HepG2 (cell line): ENCODE data around the gene GPRC5D. TPM values are rescaled to one million over a fixed set of nuclear protein-coding genes. Genes with fewer than 3 reads are reported as not detected.

ENCODE experiments used
- BCLAF1 ChIP-seq: fragments of 450-650 bp; IDR thresholded peaks from 2 replicates; pipeline ENCODE4 v1.6.1; 2017; ENCODE audit warnings: mild to moderate bottlenecking
- ELF3 ChIP-seq: IDR thresholded peaks from 2 replicates; pipeline ENCODE4 v1.6.1; 2016; ENCODE audit warnings: missing genetic modification reagents, missing compliant biosample characterization
- GFI1 ChIP-seq: sonication (generic); formaldehyde crosslinking; IDR thresholded peaks from 2 replicates; pipeline ENCODE4 v1.5.0; 2020; ENCODE audit warnings: missing genetic modification reagents, mild to moderate bottlenecking, borderline replicate concordance
- KLF16 ChIP-seq, 2 experiments: sonication (generic) in 1 of 2; formaldehyde crosslinking in 1 of 2; IDR thresholded peaks; 2 replicates each; pipeline versions ENCODE4 v1.6.1 to v1.8.0; 2016 to 2023; ENCODE audit warnings: missing genetic modification reagents in 2 of 2, missing compliant biosample characterization in 1 of 2
- MXD4 ChIP-seq: IDR thresholded peaks from 2 replicates; pipeline ENCODE4 v1.6.1; 2016; ENCODE audit warnings: mild to moderate bottlenecking, missing biosample characterization, missing genetic modification reagents
- PPARG ChIP-seq: conservative IDR thresholded peaks from 2 replicates; pipeline ENCODE4 v1.6.1; 2016; ENCODE audit warnings: missing biosample characterization, missing genetic modification reagents
- RBFOX2 ChIP-seq: fragments of 200-400 bp; formaldehyde crosslinking; IDR thresholded peaks from 2 replicates; pipeline ENCODE4 v1.6.1; 2017; ENCODE audit warnings: low read depth, mild to moderate bottlenecking, low read length
- RORA ChIP-seq: sonication (generic); formaldehyde crosslinking; IDR thresholded peaks from 2 replicates; pipeline ENCODE4 v1.5.0; 2020; ENCODE audit warnings: mild to moderate bottlenecking, missing genetic modification reagents, moderate library complexity
- SMARCC2 ChIP-seq: fragments of 450-650 bp; IDR thresholded peaks from 2 replicates; pipeline ENCODE4 v1.6.1; 2017; ENCODE audit warnings: antibody characterized with exemption, mild to moderate bottlenecking
- SOX13 ChIP-seq, 3 experiments: fragments of 450-650 bp in 1 of 3; sonication (generic) in 1 of 3; formaldehyde crosslinking in 1 of 3; IDR thresholded peaks in 2 of 3; conservative IDR thresholded peaks in 1 of 3; 2 replicates each; pipeline versions ENCODE4 v1.5.0 to v1.6.1; 2016 to 2020; ENCODE audit warnings: antibody characterized with exemption in 1 of 3, mild to moderate bottlenecking in 1 of 3, missing compliant biosample characterization in 1 of 3, missing genetic modification reagents in 1 of 3, moderate library complexity in 1 of 3
- USF2 ChIP-seq, 2 experiments: sonication (generic) in 1 of 2; formaldehyde crosslinking in 1 of 2; IDR thresholded peaks; 2 replicates each; pipeline versions ENCODE4 v1.5.1 to v1.6.1; 2011 to 2020; ENCODE audit warnings: borderline replicate concordance in 1 of 2, low read depth in 1 of 2, low read length in 1 of 2, mild to moderate bottlenecking in 1 of 2, missing genetic modification reagents in 1 of 2, moderate library complexity in 1 of 2
- ZNF280B ChIP-seq: sonication (generic); formaldehyde crosslinking; IDR thresholded peaks from 2 replicates; pipeline ENCODE4 v1.5.0; 2020; ENCODE audit warnings: missing genetic modification reagents, mild to moderate bottlenecking, borderline replicate concordance
- ZNF354B ChIP-seq: sonication (generic); formaldehyde crosslinking; IDR thresholded peaks from 2 replicates; pipeline ENCODE4 v1.8.0; 2022; ENCODE audit warnings: mild to moderate bottlenecking, missing genetic modification reagents
- ZNF503 ChIP-seq: sonication (generic); formaldehyde crosslinking; IDR thresholded peaks from 2 replicates; pipeline ENCODE4 v1.4.0; 2020; ENCODE audit warnings: missing genetic modification reagents
- ZNF550 ChIP-seq: sonication (generic); formaldehyde crosslinking; IDR thresholded peaks from 2 replicates; pipeline ENCODE4 v1.4.0; 2020; ENCODE audit warnings: mild to moderate bottlenecking, missing genetic modification reagents, borderline replicate concordance
- ZNF660 ChIP-seq: sonication (generic); formaldehyde crosslinking; IDR thresholded peaks from 2 replicates; pipeline ENCODE4 v1.5.1; 2020; ENCODE audit warnings: mild to moderate bottlenecking, low read depth, missing genetic modification reagents, borderline replicate concordance
- ZNF724P ChIP-seq: sonication (generic); formaldehyde crosslinking; IDR thresholded peaks from 2 replicates; pipeline ENCODE4 v1.8.0; 2022; ENCODE audit warnings: missing genetic modification reagents, borderline replicate concordance
- ZNF781 ChIP-seq: sonication (generic); formaldehyde crosslinking; IDR thresholded peaks from 2 replicates; pipeline ENCODE4 v1.5.1; 2020; ENCODE audit warnings: borderline replicate concordance, mild to moderate bottlenecking, missing genetic modification reagents; ENCODE audit errors: not compliant biosample characterization
- ZNF790 ChIP-seq: sonication (generic); formaldehyde crosslinking; IDR thresholded peaks from 2 replicates; pipeline ENCODE4 v1.8.0; 2022; ENCODE audit warnings: missing genetic modification reagents, mild to moderate bottlenecking, borderline replicate concordance
- polyA plus RNA-seq, 8 experiments: library from polyadenylated mRNA; depleted of rRNA in 3 of 8; stranded (reverse) in 7 of 8; unstranded in 1 of 8; fragments of >200 nt; fragmentation: Illumina TruSeq in 4 of 8; extraction: Trizol in 4 of 8; gene quantifications; 2 replicates each; pipeline versions ENCODE4 v1.2.1 to v1.2.3, GENCODE V29; 2011 to 2016; ENCODE audit warnings: low read depth in 4 of 8, missing spikeins in 1 of 8, mixed read lengths in 1 of 8; ENCODE audit not compliant: insufficient read depth in 1 of 8
- total RNA-seq, 5 experiments: library from RNA; depleted of rRNA; stranded (reverse); fragments of >200 nt; fragmentation: Illumina TruSeq; extraction: Trizol; gene quantifications; 2 replicates each; pipeline ENCODE4 v1.2.3, GENCODE V29; 2016; ENCODE audit warnings: low read depth in 1 of 5

GPRC5D gene
- total and polyA plus RNA-seq, 2 of the 13 experiments (the other 11 are each of a cell fraction or from before 2014, with no cell fraction given): not detected

- TF ChIP-seq PPARG (CRISPR knock-in tag) (no peak), RORA (CRISPR knock-in tag) (no peak), ZNF660 (no peak), ZNF724P (CRISPR knock-in tag) (no peak), ZNF354B (CRISPR knock-in tag) (no peak), GFI1 (no peak), ZNF280B (CRISPR knock-in tag) (no peak), SOX13 (IDR thresholded peaks at IDR 0.05) (no peak), SOX13 (CRISPR knock-in tag; conservative IDR thresholded peaks at IDR 0.05 in 1 of 2, IDR thresholded peaks at IDR 0.05 in 1 of 2) (no peak), ELF3 (CRISPR knock-in tag) (no peak), ZNF503 (CRISPR knock-in tag) (no peak), USF2 (IDR thresholded peaks at IDR 0.05; ENCODE audit: low read depth, low read length) (no peak), USF2 (CRISPR knock-in tag; IDR thresholded peaks at IDR 0.05; ENCODE audit: borderline replicate concordance) (no peak), KLF16 (CRISPR knock-in tag; IDR thresholded peaks at IDR 0.05) (0 out of 4 replicates have a peak, but pooled peaks of 1 of the 2 experiments have one; percentile 44), MXD4 (CRISPR knock-in tag) (no peak), ZNF550 (CRISPR knock-in tag) (no peak), ZNF790 (CRISPR knock-in tag) (no peak), SMARCC2 (no peak), BCLAF1 (no peak), RBFOX2 (no peak), ZNF781 (no peak)
These were observed 35.6 kb downstream of the GPRC5D start (continued) for GRCh38 chr12:12916135-12916944.
